Adrenal gland (tissue), 12 donors: ENCODE data around the gene RIPOR1. TPM values are rescaled to one million over a fixed set of nuclear protein-coding genes. Genes with fewer than 3 reads are reported as not detected.

Source experiments
- DNase-seq, 7 donors: peaks; one replicate each; pipeline ENCODE4 v3.0.0-alpha.2; 2019 to 2020
- H3K27ac ChIP-seq, 5 donors: fragments of 200-600 bp; sonication (generic) in 4 of 5; 1 replicate in 3 of 5; 2 replicates in 2 of 5; pipeline versions ENCODE4 v1.5.1 to v1.8.0; 2016 to 2020; ENCODE audit warnings: mild to moderate bottlenecking in 1 of 5
- H3K27me3 ChIP-seq: fragments of 200-600 bp; 2 replicates; pipeline ENCODE4 v1.8.0; 2021
- H3K36me3 ChIP-seq, 2 donors: fragments of 200-600 bp; replicated peaks in 1 of 2; 1 replicate in 1 of 2; 2 replicates in 1 of 2; pipeline versions ENCODE4 v1.5.1 to v1.8.0; 2018 to 2022
- H3K4me1 ChIP-seq, 2 donors: fragments of 200-600 bp; replicated peaks in 1 of 2; 1 replicate in 1 of 2; 2 replicates in 1 of 2; pipeline versions ENCODE4 v1.5.1 to v1.8.0; 2018 to 2021
- H3K4me3 ChIP-seq, 4 donors: fragments of 200-600 bp; sonication (generic) in 3 of 4; one replicate each; pipeline ENCODE4 v1.5.1; 2016 to 2018
- H3K9me3 ChIP-seq, 3 donors: fragments of 200-600 bp; sonication (generic) in 1 of 3; replicated peaks in 1 of 3; 1 replicate in 2 of 3; 2 replicates in 1 of 3; pipeline versions ENCODE4 v1.5.1 to v1.8.0; 2016 to 2021
- POLR2A ChIP-seq, 2 donors: fragments of 450-650 bp; IDR thresholded peaks; one replicate each; pipeline ENCODE4 v1.6.1; 2017; ENCODE audit warnings: antibody characterized with exemption in 2 of 2, mild to moderate bottlenecking in 2 of 2, moderate library complexity in 1 of 2
- WGBS, 4 donors: extraction: QIAGEN DNeasy Blood & Tissue Kit in 2 of 4; methylation state at CpG; one replicate each; pipeline versions ENCODE4 v1.1.5 to v1.1.7; 2013 to 2017; 5-methylcytosine and 5-hydroxymethylcytosine counted together
- intact Hi-C, 2 donors: fragments of 100-400 bp; cut with DNase I; formaldehyde crosslinking; loops; one replicate each; pipeline versions ENCODE4 v1.14.1 to v1.15.0; 2022 to 2023
- polyA plus RNA-seq, 3 donors: library from polyadenylated mRNA; stranded (reverse); fragments of 200-250 nt in 2 of 3; fragments of 350-450 nt in 1 of 3; fragmentation: Illumina TruSeq in 1 of 3; extraction: RNeasy Lipid Tissue Mini Kit (QIAGEN cat#74804) in 1 of 3; gene quantifications; one replicate each; pipeline ENCODE4 v1.2.3, GENCODE V29; 2013 to 2014
- total RNA-seq, 9 donors: library from RNA; depleted of rRNA in 4 of 9; stranded (reverse); fragments of >200 nt in 4 of 9; fragments of 120-200 nt in 1 of 9; fragmentation: NEBNext Ultra II Directional in 1 of 9; extraction: Animal tissue kit (Norgen Biotek cat#: 25700) in 1 of 9; gene quantifications; one replicate each; pipeline versions ENCODE4 v1.1.0 to v1.2.4, GENCODE V29; 2013 to 2023
- TF ChIP-seq, protein P1 (sequence below), 6 experiments: fragments of 450-650 bp in 4 of 6; fragments of 200-600 bp in 2 of 6; sonication (generic) in 1 of 6; IDR thresholded peaks; 1 replicate in 5 of 6; 2 replicates in 1 of 6; pipeline versions ENCODE4 v1.5.1 to v1.8.0; 2016 to 2021; ENCODE audit warnings: antibody characterized with exemption in 6 of 6, mild to moderate bottlenecking in 2 of 6, moderate library complexity in 1 of 6
- donor health status: healthy with polysubstance abuse.
- donor health status: Bipolar disorder and iron deficiency.
- donor health status: DM: yes; HTN: yes; CAD: no.
- donor health status: DM: no; HTN: no; CAD: no.
- donor health status: DM: no; HTN: no; CAD: no.
- donor health status: DM: yes; HTN: yes; CAD: no.

The RIPOR1 gene
- total and polyA plus RNA-seq, 12 donors, result 8.1 to 168 (median 57.7) TPM

DNA sequence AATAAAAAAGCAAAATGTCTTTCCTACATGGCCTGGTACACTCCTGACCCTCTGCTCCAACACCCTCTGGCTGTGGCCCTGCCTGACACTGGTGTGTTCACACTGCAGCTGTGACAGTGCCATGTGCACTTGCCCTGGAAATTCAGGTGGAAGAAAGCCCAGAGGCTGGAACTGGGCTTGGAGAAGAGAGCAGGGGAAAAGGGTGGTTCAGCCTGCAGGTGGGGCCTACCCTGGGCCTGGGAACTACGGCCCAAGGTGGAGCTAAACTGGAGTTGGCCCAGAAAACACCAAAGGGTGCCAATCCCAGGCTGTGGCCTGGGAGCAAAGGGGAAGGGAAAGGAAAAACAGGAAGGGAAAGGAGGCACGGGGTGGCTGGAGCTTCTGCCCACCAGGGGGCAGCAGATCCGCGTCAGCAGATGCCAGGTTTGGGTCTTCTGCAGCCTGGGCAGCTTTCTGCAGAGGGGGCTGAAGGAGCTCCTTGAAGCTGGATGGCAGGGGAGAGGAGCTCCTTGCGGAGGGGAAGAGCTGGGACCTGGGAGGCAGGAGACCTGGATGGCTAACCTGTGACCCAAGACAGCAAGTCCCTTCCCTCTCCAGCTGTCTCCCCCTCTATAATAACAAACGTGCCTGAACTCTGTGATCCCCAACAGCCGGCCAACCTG lies 18.3 kb downstream of the RIPOR1 start:
- 15 to 31% (median 19%) methylated on average over 5 to 7 of the region's 7 CpGs for WGBS, 4 donors
- peak; percentile 65 to 87 (median 80) for DNase-seq
- peaks cover 0 to 50% of the 10 kb centered on the region in 2 donors for H3K36me3 ChIP-seq

DNA sequence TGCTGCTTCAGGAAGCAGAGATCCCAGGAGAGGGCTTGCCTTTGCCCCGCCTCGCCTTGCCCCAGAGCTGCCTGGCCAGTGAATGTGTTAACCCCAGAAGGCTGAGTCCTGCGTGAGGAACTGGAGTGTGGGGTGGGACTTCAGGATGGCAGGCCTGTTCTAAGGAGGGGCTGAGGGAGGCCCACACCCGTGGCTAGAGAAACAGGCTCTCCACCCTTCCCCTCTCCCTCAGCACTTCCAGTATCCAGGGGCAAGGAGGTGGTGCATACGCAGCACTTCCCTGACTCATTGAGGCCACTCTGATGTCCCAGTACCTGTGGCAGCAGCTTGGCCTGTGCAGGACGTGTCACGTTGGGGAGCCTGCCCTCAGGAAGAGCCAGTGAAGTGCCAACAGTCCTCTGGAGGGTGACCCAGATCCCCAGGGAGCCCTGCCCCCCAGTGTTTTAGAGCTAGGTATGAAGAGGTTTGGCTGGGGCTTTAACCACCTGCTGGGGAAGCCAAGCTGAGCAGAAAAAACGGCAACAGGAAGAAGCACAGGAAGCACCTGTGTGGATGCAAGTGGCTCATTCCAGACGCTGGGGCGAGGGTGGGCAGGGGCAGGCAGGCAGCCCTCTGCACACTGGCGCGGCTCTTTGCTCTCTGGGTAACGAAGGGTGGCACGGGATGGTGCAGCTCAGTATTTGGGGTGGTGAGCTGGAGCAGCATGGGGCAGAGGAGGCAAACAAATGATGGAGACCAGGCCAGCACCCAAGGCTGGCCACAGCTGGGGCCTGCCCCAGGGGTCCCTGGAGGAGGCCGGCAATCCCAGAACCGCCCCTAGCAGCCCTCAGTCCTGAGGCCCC lies 19.0 kb downstream of the RIPOR1 start:
- Histone ChIP-seq H3K4me1 (peaks cover 5 to 19% of the 10 kb centered on the region in 2 donors), H3K27ac (peak overlapping the region in 2 of 5 donors; percentile 1 to 53), H3K27me3 (no peaks in the 10 kb centered on the region), H3K4me3 (no peak overlapping the region), H3K36me3 (peaks cover 0 to 42% of the 10 kb centered on the region in 2 donors), H3K9me3 (no peaks in the 10 kb centered on the region)
- intact Hi-C loops, result loop anchor here (5.0 kb wide), 2 partner anchors 100 to 110 kb away; partner anchors contain the start of gene CARMIL2 (in 1 of the 2)
- WGBS, 4 donors, result 57 to 79% (median 64%) methylated on average over 10 to 16 of the region's 16 CpGs
- DNase-seq, result no peak
- TF ChIP-seq, protein P1, sequence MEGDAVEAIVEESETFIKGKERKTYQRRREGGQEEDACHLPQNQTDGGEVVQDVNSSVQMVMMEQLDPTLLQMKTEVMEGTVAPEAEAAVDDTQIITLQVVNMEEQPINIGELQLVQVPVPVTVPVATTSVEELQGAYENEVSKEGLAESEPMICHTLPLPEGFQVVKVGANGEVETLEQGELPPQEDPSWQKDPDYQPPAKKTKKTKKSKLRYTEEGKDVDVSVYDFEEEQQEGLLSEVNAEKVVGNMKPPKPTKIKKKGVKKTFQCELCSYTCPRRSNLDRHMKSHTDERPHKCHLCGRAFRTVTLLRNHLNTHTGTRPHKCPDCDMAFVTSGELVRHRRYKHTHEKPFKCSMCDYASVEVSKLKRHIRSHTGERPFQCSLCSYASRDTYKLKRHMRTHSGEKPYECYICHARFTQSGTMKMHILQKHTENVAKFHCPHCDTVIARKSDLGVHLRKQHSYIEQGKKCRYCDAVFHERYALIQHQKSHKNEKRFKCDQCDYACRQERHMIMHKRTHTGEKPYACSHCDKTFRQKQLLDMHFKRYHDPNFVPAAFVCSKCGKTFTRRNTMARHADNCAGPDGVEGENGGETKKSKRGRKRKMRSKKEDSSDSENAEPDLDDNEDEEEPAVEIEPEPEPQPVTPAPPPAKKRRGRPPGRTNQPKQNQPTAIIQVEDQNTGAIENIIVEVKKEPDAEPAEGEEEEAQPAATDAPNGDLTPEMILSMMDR (IDR thresholded peaks at IDR 0.05), result no peak
- no peak for TF ChIP-seq POLR2A (IDR thresholded peaks at IDR 0.05)

More for the DNA sequence above, 18.3 kb downstream of the RIPOR1 start:
- Histone ChIP-seq H3K4me3 (no peak overlapping the region), H3K9me3 (no peaks in the 10 kb centered on the region), H3K27ac (peak overlapping the region in 2 of 5 donors; percentile 1 to 53), H3K4me1 (peaks cover 0 to 14% of the 10 kb centered on the region in 2 donors), H3K27me3 (no peaks in the 10 kb centered on the region)
- intact Hi-C loops, result loop anchor here (5.0 kb wide), 2 partner anchors 100 to 110 kb away; partner anchors contain the start of gene CARMIL2 (in 1 of the 2)
- TF ChIP-seq, protein P1 (IDR thresholded peaks at IDR 0.05), result peak; percentile 86 to 95 (median 93)
- TF ChIP-seq POLR2A (IDR thresholded peaks at IDR 0.05), result no peak

DNA sequence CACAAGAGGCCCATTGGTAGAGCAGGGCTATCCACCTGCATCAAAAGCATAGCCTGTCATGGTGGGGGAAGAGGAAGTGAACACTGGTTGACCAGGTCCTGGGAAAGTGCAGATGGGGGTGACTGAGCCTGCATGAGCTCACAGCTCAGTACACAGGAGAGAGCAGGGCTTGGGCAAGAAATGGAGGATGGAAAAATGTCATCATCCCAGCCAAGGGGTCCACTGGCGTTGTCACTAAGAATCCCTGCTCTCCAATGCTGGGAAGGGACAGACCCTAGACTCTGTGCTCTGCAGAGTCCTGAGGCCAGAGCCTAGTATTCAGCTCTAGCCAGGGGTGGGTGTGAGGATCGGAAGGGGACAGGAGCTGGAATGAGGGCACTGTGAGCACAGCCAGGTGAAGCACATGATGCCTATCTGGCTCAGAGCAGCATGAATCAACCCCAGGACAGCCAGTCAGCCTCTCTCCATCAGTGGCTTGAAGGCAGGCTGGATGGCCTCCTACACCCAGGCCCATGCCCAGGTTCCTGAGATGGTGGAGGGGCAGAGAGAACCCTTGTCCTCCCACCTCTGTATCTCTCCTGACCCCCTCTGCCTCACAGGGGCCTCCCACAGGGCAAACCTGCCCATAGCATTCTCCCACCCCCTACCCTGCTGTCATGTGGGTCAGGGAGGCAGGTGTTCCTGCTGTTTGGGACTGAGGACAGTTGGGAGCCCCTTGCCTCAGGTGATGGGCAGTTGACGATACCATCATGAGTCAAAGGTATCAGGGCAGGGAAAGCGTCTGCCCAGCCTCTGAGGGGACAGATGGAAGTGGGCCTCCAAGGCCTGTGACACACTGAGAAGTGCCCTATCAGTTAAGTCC lies 19.9 kb downstream of the RIPOR1 start:
- intact Hi-C loops, result loop anchor here (5.0 kb wide), 2 partner anchors 99 to 109 kb away; partner anchors contain the start of gene CARMIL2 (in 1 of the 2)
- Histone ChIP-seq H3K9me3 (no peaks in the 10 kb centered on the region), H3K27me3 (no peaks in the 10 kb centered on the region), H3K4me3 (no peak overlapping the region), H3K36me3 (peaks cover 0 to 34% of the 10 kb centered on the region in 2 donors), H3K27ac (peak overlapping the region in 1 of 5 donors; percentile 53), H3K4me1 (peaks cover 9 to 27% of the 10 kb centered on the region in 2 donors)
- TF ChIP-seq, protein P1 (IDR thresholded peaks at IDR 0.05), result no peak
- no peak for TF ChIP-seq POLR2A (IDR thresholded peaks at IDR 0.05)
- 75 to 94% (median 81%) methylated on average over 2 to 4 of the region's 4 CpGs for WGBS, 4 donors
- DNase-seq, result peak in 1 of 7 donors; percentile 16
